ENCODE measurements around the gene PDLIM3.
A peak's percentile ranks its signal among the peaks of the same experiment; 100 is the strongest.

Gene PDLIM3

GRCh38 chr4:185470501-185471195 lies 64.7 kb downstream of the PDLIM3 start:
- Mint-ChIP-seq H3K27me3 (no peaks in the 10 kb centered on the region), H3K9me3 (no peaks in the 10 kb centered on the region), H3K36me3 (ENCODE audit: insufficient read depth) (peaks cover 4% of the 10 kb centered on the region), H3K4me3 (peak overlapping the region; percentile 86), H3K4me1 (peaks cover 20% of the 10 kb centered on the region), H3K27ac (ENCODE audit: low read depth) (no peak overlapping the region)
- DNase-seq (ENCODE audit: low spot score in 2 of 2) = peak; percentile 39 to 40
- ATAC-seq (replicated peaks; ENCODE audit: extremely low read depth, poor library complexity, severe bottlenecking) = peak; percentile 46

- Mint-ChIP-seq H3K4me3 (no peak overlapping the region), H3K36me3 (ENCODE audit: insufficient read depth) (peaks cover 4% of the 10 kb centered on the region), H3K9me3 (no peaks in the 10 kb centered on the region), H3K4me1 (peaks cover 20% of the 10 kb centered on the region), H3K27me3 (no peaks in the 10 kb centered on the region), H3K27ac (ENCODE audit: low read depth) (peak overlapping the region; percentile 19)
- ATAC-seq (replicated peaks; ENCODE audit: extremely low read depth, poor library complexity, severe bottlenecking) (no peak), DNase-seq (ENCODE audit: low spot score in 2 of 2) (no peak)
These were observed 65.6 kb downstream of the PDLIM3 start for GRCh38 chr4:185469580-185470154.

GRCh38 chr4:185468999-185469398 lies 66.3 kb downstream of the PDLIM3 start:
- H3K36me3 Mint-ChIP-seq (ENCODE audit: insufficient read depth) = peaks cover 4% of the 10 kb centered on the region
- H3K4me3 Mint-ChIP-seq = no peak overlapping the region
- H3K4me1 Mint-ChIP-seq = peaks cover 20% of the 10 kb centered on the region
- H3K27ac Mint-ChIP-seq (ENCODE audit: low read depth) = no peak overlapping the region
- ATAC-seq (replicated peaks; ENCODE audit: extremely low read depth, poor library complexity, severe bottlenecking) (no peak), DNase-seq (ENCODE audit: low spot score in 2 of 2) (no peak)
- H3K27me3 Mint-ChIP-seq = no peaks in the 10 kb centered on the region
- H3K9me3 Mint-ChIP-seq = no peaks in the 10 kb centered on the region

GRCh38 chr4:185467991-185468390 lies 67.3 kb downstream of the PDLIM3 start:
- peaks cover 4% of the 10 kb centered on the region for H3K36me3 Mint-ChIP-seq (ENCODE audit: insufficient read depth)
- peaks cover 20% of the 10 kb centered on the region for H3K4me1 Mint-ChIP-seq
- H3K27me3 Mint-ChIP-seq = no peaks in the 10 kb centered on the region
- H3K27ac Mint-ChIP-seq (ENCODE audit: low read depth) = no peak overlapping the region
- H3K9me3 Mint-ChIP-seq = no peaks in the 10 kb centered on the region
- ATAC-seq (replicated peaks; ENCODE audit: extremely low read depth, poor library complexity, severe bottlenecking) (no peak), DNase-seq (ENCODE audit: low spot score in 2 of 2) (no peak)
- no peak overlapping the region for H3K4me3 Mint-ChIP-seq

- ATAC-seq (replicated peaks; ENCODE audit: extremely low read depth, poor library complexity, severe bottlenecking) = no peak
- DNase-seq (ENCODE audit: low spot score in 2 of 2) = no peak
- Mint-ChIP-seq H3K27me3 (peaks cover 1% of the 10 kb centered on the region), H3K9me3 (no peaks in the 10 kb centered on the region), H3K4me1 (peaks cover 19% of the 10 kb centered on the region), H3K4me3 (no peak overlapping the region), H3K36me3 (ENCODE audit: insufficient read depth) (peaks cover 4% of the 10 kb centered on the region), H3K27ac (ENCODE audit: low read depth) (no peak overlapping the region)
These were observed 68.2 kb downstream of the PDLIM3 start for GRCh38 chr4:185467101-185467500.

- Mint-ChIP-seq H3K9me3 (no peaks in the 10 kb centered on the region), H3K27me3 (peaks cover 15% of the 10 kb centered on the region), H3K4me1 (peaks cover 14% of the 10 kb centered on the region), H3K4me3 (no peak overlapping the region), H3K36me3 (ENCODE audit: insufficient read depth) (peaks cover 2% of the 10 kb centered on the region), H3K27ac (ENCODE audit: low read depth) (no peak overlapping the region)
- ATAC-seq (replicated peaks; ENCODE audit: extremely low read depth, poor library complexity, severe bottlenecking) (no peak), DNase-seq (ENCODE audit: low spot score in 2 of 2) (no peak)
These were observed 69.6 kb downstream of the PDLIM3 start for GRCh38 chr4:185465707-185466106.

GRCh38 chr4:185464887-185465286 lies 70.4 kb downstream of the PDLIM3 start:
- DNase-seq (ENCODE audit: low spot score in 2 of 2) = no peak
- H3K4me1 Mint-ChIP-seq = peaks cover 7% of the 10 kb centered on the region
- no peaks in the 10 kb centered on the region for H3K36me3 Mint-ChIP-seq (ENCODE audit: insufficient read depth)
- ATAC-seq (replicated peaks; ENCODE audit: extremely low read depth, poor library complexity, severe bottlenecking) = no peak
- no peaks in the 10 kb centered on the region for H3K9me3 Mint-ChIP-seq
- no peak overlapping the region for H3K27ac Mint-ChIP-seq (ENCODE audit: low read depth)
- H3K4me3 Mint-ChIP-seq = no peak overlapping the region
- H3K27me3 Mint-ChIP-seq = peaks cover 23% of the 10 kb centered on the region

- Mint-ChIP-seq H3K9me3 (no peaks in the 10 kb centered on the region), H3K36me3 (ENCODE audit: insufficient read depth) (no peaks in the 10 kb centered on the region), H3K27ac (ENCODE audit: low read depth) (no peak overlapping the region), H3K4me1 (no peaks in the 10 kb centered on the region), H3K4me3 (no peak overlapping the region), H3K27me3 (peaks cover 30% of the 10 kb centered on the region)
- DNase-seq (ENCODE audit: low spot score in 2 of 2) = no peak
- no peak for ATAC-seq (replicated peaks; ENCODE audit: extremely low read depth, poor library complexity, severe bottlenecking)
These were observed 71.1 kb downstream of the PDLIM3 start for GRCh38 chr4:185464183-185464582.

- Mint-ChIP-seq H3K4me1 (no peaks in the 10 kb centered on the region), H3K4me3 (no peak overlapping the region), H3K27ac (ENCODE audit: low read depth) (no peak overlapping the region), H3K27me3 (peaks cover 37% of the 10 kb centered on the region), H3K9me3 (no peaks in the 10 kb centered on the region), H3K36me3 (ENCODE audit: insufficient read depth) (no peaks in the 10 kb centered on the region)
- DNase-seq (ENCODE audit: low spot score in 2 of 2) (no peak), ATAC-seq (replicated peaks; ENCODE audit: extremely low read depth, poor library complexity, severe bottlenecking) (no peak)
These were observed 71.8 kb downstream of the PDLIM3 start for GRCh38 chr4:185463541-185463940.

- H3K9me3 Mint-ChIP-seq = no peaks in the 10 kb centered on the region
- no peak overlapping the region for H3K27ac Mint-ChIP-seq (ENCODE audit: low read depth)
- no peaks in the 10 kb centered on the region for H3K36me3 Mint-ChIP-seq (ENCODE audit: insufficient read depth)
- DNase-seq (ENCODE audit: low spot score in 2 of 2) (no peak), ATAC-seq (replicated peaks; ENCODE audit: extremely low read depth, poor library complexity, severe bottlenecking) (no peak)
- H3K4me3 Mint-ChIP-seq = no peak overlapping the region
- H3K27me3 Mint-ChIP-seq = peaks cover 44% of the 10 kb centered on the region
- H3K4me1 Mint-ChIP-seq = no peaks in the 10 kb centered on the region
These were observed 73.7 kb downstream of the PDLIM3 start for GRCh38 chr4:185461565-185461964.

- Mint-ChIP-seq H3K9me3 (no peaks in the 10 kb centered on the region), H3K27me3 (peaks cover 47% of the 10 kb centered on the region), H3K4me3 (no peak overlapping the region), H3K36me3 (ENCODE audit: insufficient read depth) (no peaks in the 10 kb centered on the region), H3K27ac (ENCODE audit: low read depth) (no peak overlapping the region), H3K4me1 (no peaks in the 10 kb centered on the region)
- ATAC-seq (replicated peaks; ENCODE audit: extremely low read depth, poor library complexity, severe bottlenecking) (no peak), DNase-seq (ENCODE audit: low spot score in 2 of 2) (no peak)
These were observed 78.2 kb downstream of the PDLIM3 start for GRCh38 chr4:185457136-185457535.

GRCh38 chr4:185456131-185456530 lies 79.2 kb downstream of the PDLIM3 start:
- Mint-ChIP-seq H3K4me1 (no peaks in the 10 kb centered on the region), H3K9me3 (no peaks in the 10 kb centered on the region), H3K27me3 (peaks cover 40% of the 10 kb centered on the region), H3K4me3 (no peak overlapping the region), H3K36me3 (ENCODE audit: insufficient read depth) (no peaks in the 10 kb centered on the region), H3K27ac (ENCODE audit: low read depth) (no peak overlapping the region)
- ATAC-seq (replicated peaks; ENCODE audit: extremely low read depth, poor library complexity, severe bottlenecking) (no peak), DNase-seq (ENCODE audit: low spot score in 2 of 2) (no peak)

Data from central memory CD8-positive, alpha-beta T cell (primary cell).